Lung microvascular endothelial cell (primary cell): ENCODE data around the gene NELL1. TPM values are rescaled to one million over a fixed set of nuclear protein-coding genes. Genes with fewer than 3 reads are reported as not detected.

Source experiments
- DNase-seq, 2 donors: peaks; one replicate each; pipeline versions ENCODE4 v3.0.0 to v3.0.0-alpha.2; 2010; ENCODE audit warnings: low read depth in 2 of 2
- total RNA-seq: library from RNA; depleted of rRNA; stranded (reverse); fragments of >200 nt; gene quantifications from 2 replicates; pipeline ENCODE4 v1.2.1, GENCODE V29; 2014

The NELL1 gene
- total RNA-seq, 1 donor from 2014 or later, result not detected

DNA sequence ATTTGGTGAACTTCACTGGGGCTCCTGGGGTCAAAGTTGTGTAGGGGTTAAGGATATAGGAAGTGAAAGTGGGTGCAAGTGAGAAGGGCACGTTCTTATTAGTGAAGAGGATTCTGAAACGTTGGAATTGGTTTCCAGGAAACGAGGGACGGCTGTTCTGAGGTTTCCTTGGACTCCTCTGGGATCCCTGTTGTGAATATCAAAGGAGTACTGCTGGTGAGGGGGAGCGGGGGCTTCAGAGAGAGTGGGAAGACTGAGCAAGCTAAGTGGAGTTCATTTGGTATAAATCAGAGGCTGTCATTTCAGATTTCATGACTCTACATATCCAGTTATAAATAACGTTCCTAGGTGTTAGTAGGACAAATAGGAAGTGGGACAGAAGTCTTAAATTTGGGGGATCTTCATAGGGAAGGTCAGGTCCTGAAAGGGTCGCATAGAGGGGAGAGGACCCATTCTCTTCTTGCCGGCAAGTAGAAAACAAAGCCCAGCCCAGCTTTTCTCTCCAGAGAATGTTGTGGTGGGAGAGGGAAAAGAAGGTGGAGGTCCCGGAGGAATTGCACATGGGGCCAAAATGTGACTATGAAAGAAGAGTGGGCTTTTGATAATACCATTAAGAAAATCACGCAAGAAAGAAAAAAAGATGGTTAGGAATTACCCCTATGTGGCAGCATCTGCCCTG is 1.1 kb upstream of the NELL1 start:
- no peak for DNase-seq

DNA sequence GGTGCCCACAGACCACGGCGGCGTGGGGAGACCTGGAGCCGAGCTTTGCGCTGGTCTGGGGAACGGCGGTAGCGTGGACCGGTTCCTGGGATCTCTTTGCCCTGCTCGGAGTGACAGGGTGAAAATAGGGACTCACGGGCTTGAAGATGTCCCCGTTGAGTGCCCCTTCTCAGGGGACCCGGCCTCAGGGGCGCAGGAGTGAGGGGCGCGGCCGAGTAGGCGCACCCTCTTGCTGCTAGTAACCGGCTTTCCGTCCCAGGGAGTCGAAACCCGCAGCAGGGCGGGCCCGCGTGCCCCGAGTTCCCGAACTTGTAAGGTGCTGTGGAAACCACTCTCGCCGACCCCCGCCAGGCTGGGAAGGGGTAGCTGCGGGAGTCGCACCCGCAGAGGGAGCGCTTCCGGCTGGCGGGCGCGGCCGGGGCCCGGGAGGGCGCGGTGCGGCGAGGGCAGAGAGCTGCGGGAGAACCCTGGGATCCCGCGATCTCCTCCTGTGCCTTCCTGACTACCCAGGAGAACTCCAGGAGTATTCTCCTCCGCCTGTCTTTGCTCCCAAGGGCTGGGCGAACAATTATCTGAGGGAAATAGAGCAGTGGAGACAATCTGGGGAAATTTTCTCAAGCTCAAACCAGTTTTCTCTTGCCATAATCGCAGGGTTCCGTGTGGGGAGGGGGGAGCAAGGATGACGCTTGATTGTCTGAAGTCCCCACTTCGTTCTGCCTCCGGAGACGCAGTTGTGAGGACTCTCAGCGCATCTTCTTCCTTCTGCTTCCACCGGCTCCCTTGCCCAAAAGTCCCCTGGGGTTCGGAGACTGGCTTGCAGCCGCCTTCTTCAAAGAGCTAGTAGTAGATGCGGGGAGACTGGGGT is 666 bp downstream of the NELL1 start:
- DNase-seq, result no peak

DNA sequence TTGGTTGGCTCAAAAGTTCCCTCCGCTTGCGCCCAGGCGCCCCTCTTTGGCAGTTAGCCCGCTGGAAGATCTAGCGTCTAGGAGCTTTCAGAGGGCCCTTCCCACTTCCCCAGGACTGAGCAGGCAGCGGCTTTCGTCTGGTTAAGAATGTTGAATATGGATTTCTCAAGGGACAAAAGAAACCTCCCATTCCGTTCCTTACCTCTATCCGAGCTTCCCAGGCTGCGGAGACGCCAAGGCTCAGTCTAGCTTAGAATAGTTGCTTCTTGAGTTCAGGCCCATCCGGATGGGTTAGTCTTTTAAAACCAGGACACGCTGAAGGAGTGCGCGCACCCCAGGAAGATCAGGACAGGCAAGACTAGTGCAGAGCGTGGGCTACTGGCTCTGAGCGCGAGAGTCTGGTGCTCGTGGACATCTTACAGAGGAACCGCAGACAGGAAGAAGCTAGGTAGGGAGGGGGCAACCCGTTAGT is 1.6 kb downstream of the NELL1 start:
- no peak for DNase-seq

DNA sequence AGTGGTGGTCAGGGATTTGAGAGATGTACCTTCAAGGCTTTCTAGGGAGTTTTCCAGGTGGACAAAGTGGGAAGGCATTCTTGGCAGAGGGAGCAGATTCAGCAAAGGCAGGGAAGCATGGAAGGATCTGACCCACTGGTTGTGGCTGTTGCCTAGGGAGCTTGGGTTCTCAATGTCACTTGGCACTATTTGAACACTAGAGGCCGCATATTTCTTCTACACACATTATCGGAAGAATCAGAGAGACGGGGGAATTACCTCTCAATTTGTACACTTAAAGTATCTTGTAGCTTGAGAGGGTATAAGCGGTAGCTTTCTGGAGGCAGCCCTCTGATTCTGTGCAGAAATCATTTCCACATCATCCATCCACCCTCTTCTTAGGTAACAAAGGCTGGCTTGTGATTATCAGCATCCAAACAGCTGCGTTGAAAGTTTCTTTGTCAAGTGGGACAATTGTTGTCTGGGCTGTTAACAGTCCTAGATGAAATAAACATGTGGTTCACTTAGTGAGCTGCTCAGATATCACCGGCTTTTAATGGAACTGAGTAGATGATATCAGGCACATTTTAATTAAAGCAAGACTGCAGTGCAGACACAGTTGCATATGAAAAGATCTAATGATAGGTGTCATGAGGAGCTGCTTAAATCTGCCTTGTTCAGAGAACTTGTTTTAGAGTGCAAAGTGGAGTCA is 2.6 kb downstream of the NELL1 start:
- DNase-seq, result no peak

DNA sequence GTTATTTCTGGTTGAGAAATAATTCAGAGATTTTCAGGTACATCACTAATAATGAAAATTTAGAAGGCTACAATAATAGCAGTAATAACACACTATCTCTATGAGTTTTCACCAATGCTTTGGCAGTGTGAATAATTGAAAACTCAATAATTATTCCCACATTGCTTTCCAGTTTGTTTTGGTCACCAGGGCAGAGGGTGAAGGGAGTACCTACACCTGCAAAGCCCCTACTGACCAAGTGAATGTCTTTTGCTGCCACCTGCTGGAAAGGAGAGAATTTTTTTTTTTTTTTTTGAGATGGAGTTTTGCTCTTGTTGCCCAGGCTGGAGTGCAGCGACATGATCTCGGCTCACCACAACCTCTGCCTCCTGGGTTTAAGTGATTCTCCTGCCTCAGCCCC is 3.2 kb downstream of the NELL1 start:
- peak in 1 of 2 donors; percentile 16 for DNase-seq

DNA sequence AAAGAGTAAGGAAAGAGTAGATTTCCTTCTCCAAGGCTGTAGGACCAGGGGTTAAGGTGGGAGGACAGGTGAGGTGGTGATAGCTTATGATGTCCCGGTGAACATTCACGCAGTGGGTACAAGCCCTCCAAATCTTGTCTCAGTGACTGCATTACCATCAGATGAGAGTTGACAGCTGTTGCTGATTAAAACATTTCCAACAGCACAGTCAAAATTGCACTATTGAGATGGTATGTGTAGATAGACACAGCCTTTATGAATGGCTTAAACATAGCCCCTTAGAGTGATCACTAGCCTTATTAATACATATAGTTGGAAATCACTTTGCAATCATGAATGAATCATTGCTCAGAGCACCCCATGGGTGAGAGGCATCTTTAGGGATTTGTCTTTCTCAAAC is 7.3 kb downstream of the NELL1 start:
- DNase-seq, result no peak

DNA sequence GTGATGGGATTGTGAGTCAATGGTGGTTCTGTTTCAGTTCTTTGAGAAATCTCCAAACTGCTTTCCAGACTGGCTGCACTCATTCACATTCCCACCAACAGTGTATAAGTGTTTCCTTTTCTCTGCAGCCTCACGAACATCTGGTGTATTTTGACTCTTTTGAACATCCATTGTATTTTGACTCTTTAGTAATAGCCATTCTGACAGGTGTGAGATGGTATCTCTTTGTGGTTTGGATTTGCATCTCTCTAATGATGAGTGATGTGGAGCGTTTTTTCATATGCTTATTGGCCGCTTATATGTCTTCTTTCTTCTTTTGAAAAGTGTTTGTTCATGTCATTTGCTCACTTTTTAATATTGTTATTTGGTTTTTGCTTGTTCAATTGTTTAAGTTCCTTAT is 19.4 kb downstream of the NELL1 start:
- no peak for DNase-seq

DNA sequence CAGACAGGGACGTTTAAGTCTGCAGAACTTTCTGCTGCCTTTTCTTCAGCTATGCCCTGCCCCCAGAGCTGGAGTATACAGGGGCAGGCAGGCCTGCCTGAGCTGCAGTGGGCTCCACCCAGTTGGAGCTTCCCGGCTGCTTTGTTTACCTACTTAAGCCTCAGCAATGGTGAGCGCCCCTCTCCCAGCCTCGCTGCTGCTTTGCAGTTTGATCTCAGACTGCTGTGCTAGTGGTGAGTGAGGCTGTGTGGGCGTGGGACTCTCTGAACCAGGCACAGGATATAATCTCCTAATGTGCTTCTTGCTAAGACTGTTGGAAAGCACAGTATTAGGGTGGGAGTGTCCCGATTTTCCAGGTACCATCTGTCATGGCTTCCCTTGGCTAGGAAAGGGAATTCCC is 38.5 kb downstream of the NELL1 start:
- DNase-seq, result no peak

DNA sequence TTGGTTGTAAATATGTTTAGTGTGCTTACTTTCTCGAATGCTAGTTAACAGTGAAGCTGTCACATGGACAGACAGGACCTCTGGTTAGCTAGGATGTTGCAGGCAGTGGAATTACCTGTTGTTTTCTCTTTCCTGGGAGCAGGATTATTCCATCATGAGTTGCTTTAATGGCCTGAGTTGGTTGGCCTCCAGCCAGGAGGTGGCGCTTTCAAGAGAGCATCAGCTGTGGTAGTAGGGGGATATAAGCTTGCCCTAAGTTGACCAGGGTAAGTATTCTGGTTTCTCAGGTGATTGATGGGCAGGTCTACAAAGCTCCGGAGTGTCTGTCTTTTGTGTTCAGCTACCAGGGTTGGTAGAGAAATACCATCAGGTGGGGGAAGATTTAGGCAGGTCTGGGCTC is 43.5 kb downstream of the NELL1 start:
- DNase-seq, result no peak

DNA sequence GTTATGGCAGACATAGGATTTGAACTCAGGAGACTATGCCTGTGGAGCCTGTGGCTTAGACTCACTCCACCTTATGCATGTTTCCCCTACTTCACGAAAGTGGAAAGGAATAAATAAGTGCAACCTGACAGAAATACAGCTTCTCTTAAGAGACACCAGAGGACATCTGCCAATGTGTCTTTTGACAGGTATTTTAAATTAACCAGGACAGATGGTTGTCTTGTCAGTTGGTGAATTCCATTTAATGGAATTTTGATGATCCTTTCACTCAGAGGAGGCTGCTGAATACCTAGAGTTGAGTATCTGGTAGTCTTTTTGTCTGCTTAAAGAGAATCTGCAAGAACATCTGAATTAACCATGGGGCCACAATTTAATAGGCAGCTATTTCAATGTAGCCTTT is 46.1 kb downstream of the NELL1 start:
- DNase-seq, result no peak

DNA sequence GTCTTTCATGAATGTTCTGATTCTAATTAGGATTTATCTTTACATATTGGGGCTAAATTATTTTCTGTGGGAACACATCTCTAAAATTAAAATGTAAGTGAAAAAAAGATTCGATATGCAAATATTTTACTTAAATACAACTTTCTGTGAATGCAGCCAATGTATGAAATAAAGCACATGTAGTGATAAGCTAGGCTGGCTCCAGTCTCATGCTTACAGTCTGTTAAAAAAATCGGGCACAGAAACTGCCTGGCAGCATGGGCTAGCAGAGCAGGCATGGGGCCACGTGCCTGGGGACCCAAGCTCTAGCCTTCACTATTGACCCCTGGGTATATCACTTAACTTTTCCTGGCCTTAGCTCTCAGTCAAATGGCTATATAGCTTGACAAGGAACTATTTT is 46.5 kb downstream of the NELL1 start:
- DNase-seq, result no peak

DNA sequence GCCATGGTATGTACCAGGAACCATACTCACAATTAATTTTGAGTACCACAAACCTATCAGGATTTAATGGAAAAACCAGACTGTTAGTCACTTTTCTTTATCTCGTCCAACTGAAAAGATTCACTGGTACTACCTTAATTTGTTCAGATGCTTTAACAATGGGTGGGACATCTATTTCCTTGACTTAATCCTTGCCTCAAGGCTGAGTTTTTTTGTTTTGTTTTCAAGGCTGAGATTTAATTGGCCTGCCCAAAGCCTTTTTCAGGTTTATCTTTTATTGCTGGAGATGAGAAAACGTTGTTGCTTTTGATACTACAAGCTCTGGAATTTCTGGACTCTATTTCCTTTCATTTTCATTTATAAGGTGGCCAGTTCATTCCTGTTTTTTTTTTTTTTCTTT is 50.4 kb downstream of the NELL1 start:
- no peak for DNase-seq

DNA sequence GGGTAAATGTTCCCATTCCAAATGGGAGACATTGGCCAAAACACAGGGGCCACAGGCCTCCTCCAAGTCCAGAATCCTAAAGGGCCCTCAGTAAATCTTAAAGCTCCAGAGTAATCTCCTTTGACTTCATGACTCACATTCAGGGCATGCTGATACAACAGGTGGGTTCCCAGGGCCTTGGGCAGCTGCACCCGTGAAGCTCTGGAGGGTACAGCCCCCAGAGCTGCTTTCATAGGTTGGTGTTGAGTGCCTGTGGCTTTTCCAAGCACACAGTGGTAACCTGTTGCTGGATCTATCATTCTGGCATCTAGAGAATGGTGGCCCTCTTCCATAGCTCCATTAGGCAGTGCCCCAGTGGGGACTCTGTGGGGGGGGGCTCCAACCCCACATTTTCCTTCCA is 54.0 kb downstream of the NELL1 start:
- no peak for DNase-seq

DNA sequence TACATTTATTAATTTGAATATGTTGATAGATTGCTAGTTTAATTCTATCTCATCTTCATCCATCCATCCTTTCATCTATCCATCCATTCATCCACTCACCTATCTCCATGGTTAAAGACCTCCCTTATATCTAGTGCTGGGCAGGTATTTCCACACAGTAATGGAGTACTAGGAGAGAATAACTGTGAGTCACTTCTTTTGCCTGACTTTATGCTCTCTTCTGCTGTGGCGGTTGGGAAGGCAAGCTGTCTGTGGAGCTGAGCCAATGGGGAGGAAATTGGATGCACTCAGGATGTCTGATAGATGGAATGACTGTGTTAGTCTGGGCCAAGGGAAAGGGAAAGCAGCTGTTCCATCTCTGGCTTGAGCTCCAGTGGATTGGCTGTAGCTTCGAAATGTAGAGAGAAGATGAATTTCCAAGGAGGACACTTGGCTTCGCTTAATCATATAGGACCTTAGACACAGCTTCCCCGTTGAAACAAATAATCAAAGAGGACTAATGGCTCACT is 60.3 kb downstream of the NELL1 start:
- no peak for DNase-seq

DNA sequence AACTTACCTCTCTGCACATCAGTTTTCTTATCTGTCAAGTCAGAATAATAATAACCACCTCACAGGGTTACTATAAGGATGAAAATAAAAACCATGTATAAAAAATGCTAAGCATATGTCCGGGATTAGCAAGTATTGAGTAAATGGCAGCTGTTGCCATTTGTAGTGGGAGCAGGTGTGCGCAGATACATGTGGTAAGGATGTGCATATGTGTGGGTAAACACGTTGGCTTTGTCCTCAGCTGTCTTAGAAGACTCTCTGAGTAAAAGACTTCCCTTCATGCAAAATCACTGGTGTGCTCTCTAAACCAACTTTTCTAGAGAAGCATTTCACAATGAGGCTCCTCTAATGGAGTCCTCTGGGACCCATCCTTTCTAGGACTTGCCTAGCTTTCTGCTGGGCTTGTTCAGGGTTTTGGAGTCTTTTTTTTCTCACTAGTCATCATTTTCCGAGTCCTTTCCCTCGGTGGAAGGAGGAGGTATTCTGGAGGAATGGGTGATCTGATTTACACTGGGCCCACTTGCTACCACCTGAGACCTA is 62.4 kb downstream of the NELL1 start:
- no peak for DNase-seq

DNA sequence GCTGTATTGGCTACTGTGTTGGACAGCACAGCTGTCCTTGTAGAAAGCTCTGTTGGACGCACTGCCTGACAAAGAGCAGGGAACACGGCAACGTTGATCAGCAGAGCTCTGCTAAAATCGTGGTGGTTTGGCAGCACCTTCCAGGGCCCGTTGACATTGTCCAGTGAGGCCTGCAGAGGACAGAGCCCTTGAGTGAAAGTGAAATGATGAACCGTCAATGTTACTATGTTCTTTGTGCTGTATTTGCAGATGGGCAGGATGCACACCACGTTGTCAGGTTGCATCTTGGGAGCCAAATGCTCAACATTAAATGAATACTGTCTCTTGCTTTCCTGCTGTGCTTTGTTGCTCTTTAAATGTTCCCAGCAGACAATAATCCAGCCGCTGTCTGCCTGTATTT is 69.7 kb downstream of the NELL1 start:
- no peak for DNase-seq

DNA sequence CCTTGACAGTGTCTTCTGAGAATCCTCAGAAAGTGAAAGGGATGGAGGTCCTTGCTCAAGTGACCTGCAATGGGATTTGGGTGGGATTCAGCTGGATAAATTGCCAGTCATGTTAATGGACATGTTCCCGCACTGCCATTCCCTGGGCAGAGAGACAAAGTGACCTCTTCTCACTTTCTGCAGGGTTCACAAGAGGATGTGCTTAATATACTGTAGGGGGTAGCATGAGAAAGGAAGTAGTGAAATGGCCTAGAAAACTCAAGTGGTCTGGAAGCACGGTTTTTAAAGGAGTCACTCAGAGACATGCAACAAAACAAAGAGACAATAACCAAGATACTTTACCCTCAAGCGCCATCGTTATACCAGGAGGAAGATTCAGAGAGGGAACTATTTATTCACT is 70.2 kb downstream of the NELL1 start:
- DNase-seq, result no peak

DNA sequence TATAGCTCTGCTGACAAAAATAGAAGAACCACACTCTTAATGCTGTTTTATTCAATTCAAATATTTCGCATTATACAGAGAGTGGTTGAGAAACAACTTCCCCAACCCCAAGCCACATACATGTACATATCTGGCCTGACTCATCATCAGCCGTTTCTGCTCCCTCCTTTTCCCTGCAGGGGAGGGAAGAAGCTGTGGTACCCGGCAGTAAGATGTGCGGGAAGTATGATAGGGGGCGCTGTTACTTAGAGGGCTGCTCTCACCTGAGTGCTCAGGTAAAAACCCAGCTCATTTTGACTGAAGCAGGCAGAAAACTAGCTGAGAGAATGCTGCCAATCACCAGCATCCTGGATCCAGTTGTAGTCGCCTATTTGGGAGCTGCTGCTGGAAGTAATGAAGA is 85.5 kb downstream of the NELL1 start:
- DNase-seq, result no peak

DNA sequence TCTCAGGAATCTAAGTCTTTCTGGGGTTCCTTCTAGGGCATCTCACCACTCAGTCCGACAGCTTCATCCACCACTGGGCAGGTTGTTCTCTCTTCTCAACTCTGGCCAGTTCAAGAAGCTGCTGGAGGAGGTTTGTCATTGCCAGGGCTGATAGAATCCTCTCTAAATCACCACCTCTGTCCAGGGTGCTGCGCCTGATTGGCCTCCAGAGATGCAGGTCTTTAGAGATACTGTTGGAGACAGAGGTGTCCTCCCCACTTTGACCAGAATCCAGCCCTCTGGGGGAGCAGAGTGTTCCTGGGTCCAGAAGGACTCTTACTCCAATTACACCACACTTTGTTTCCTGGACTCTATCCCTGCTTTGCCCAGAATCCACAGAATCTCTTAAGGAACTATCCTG is 90.2 kb downstream of the NELL1 start:
- no peak for DNase-seq

DNA sequence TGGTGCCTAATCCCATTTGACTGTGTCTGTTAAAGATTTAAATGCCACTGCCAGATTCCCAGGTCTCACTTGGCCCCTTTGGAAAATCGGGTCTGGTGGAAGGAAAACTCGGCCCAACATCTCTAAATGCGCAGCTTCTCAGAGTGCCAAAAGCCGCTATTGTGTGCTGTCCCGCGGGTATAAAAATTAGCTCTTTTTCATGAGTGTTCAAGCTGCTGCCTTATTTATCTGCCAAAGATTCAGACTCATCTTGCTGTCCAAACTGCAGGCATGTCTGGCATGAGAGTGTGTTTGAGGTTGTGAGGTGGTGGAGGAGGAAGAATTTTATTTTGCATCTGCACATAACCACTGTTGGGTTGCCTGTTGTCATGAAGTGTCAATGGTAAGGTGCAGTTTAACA is 91.4 kb downstream of the NELL1 start:
- DNase-seq, result no peak

DNA sequence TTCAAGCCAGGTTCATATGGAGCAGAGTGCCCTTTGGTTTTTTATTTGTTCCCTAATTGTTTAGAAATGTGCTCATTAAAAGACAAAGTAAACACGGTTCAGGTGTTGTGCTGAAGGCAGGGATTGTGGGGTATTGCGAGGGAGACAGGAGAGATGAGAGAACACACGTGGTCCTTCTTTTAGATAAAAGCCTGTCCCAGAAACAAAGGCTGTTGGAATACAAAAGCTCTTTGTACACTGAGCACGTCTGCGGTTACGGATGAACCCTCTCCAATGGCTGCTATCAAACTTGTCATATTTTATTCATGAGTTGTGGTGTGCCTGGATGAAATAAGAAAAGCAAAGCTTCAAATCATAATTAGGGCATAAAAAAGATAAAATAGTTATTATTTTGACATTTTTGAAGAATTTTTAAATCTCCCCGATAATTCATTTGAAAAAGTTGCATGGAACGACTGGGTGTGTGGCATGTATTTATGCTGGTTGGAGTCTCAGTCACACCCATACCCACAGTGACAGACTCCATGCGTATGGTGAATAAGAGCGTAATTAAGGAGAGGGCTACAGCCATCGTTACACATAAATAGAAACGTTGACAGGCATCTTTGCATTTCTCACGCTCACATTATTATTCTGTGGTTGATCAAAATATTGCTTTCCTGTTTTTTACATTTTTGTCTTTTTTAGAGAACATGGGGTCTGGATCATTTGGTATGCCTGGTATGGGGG is 92.9 kb downstream of the NELL1 start:
- DNase-seq, result no peak
